Muscle of back (tissue), 11 donors: ENCODE data around the gene GARNL3. TPM values are rescaled to one million over a fixed set of nuclear protein-coding genes. Genes with fewer than 3 reads are reported as not detected.

Source experiments
- DNase-seq, 3 donors: peaks; one replicate each; pipeline versions ENCODE4 v3.0.0 to v3.0.0-alpha.2; 2013
- polyA plus RNA-seq, 10 donors: library from polyadenylated mRNA; unstranded; fragments of 120-200 nt; gene quantifications; one replicate each; pipeline ENCODE4 v1.2.1, GENCODE V29; 2013; ENCODE audit not compliant: insufficient read length in 10 of 10

The GARNL3 gene
- polyA plus RNA-seq, 10 donors = 13.6 to 23.3 (median 17.1) TPM

DNA sequence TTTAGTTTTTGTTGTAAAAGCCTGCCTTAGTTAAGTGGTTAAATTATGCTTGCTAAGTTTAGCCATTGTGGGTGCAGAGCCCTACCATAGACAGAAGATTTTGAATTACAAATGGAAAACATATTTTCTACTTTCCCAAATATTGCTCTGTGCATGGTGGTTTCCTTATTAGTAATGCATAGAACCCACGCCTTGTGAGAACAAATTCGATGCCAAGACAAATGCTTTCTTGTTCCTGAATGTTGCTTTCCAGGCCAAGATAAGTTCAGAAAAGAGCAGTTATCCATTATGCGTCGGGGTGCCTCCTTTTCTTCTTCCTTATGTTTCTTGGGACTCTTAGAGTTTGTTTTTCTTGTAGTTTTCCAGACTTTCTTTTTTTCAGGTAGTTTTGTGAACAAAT lies 31.0 kb upstream of the GARNL3 start:
- DNase-seq = peak in 2 of 3 donors; percentile 55 to 68

- peak in 1 of 3 donors; percentile 56 for DNase-seq
Measured at GRCh38 chr9:127233989-127234388, 30.6 kb upstream of the GARNL3 start.

DNA sequence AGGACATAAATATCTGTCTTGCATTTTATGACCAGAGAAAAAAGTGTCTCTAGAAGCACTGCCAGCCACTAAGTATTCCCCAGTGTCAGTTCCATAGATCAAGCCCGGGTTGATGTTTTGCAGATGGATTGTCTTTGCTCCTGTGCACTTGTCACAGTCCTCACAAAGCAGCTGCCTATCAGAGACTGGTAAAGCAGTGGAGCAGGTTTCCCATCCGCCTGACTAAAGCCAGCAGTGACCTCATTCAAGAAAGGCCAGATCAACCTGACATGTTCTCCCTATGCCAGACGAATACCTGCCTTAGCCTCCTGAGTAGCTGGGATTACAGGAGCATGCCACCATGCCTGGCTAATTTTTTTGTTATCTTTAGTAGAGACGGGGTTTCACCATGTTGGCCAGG lies 26.8 kb upstream of the GARNL3 start:
- DNase-seq = no peak

DNA sequence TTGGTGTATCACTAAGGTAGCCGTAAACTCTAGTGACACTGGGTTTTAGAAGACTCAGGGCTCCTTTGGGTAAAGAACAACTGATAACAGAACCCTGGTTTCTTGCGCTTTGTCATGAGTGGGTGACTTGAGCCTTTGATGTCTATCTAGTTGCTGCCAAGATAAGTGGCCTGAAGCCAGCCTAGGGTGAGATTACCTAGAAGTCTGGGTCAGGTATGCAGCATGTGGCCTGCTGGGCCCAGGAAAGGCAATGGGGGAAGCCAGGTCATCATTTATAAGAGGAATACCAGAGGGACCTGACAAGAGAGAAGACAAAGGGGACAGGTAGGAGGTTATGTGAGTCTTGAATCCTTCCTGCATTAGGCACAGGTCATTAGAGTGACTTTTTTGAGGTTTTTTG lies 23.2 kb upstream of the GARNL3 start:
- DNase-seq = no peak

DNA sequence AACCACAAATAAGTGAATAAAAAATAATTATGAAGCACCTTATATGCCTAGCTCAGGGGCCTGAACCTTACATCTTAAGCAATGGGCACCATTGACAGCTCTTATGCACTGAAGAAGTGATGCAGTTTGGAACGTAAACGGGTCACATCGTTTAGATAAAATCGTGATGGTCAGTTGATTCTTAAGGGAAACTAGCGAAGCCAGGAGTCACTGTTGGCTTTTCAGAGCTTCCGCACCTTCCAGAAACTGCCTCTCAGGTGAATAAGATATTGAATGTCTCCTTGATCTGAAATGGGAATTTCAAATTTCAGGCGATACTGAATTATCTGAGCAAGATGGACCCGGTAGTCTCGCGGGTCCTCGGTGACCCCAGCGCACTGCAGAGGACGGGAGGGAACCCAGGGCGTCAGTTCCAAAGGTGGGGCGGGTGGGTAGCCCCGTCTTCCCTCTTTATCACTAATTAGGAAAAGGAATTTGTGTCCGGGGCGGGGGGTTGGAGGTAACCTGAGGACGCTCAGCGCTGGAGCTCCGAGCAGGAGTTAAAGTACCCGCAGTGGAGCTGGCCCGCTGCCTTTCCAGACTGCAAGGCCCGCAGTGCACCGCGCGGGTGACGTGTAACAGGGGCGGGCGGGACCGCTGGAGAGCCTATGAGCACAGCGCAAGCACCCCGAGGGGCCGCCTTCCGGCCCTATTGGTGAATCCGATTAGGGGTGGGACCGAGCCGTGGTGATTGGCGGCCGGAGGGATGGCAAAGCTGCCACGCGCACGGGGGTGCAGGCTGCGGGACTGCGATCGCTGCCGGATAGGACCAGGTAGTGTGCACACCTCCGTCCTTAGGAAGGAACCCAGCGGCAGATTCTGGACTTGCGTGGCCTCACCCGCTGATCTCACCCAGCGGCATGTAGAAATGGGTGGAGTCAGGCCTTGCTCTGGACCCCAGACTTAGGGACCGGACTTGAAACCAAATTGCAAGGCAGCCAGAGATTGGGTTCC lies 19.7 kb upstream of the GARNL3 start:
- peak; percentile 95 to 99 (median 97) for DNase-seq

DNA sequence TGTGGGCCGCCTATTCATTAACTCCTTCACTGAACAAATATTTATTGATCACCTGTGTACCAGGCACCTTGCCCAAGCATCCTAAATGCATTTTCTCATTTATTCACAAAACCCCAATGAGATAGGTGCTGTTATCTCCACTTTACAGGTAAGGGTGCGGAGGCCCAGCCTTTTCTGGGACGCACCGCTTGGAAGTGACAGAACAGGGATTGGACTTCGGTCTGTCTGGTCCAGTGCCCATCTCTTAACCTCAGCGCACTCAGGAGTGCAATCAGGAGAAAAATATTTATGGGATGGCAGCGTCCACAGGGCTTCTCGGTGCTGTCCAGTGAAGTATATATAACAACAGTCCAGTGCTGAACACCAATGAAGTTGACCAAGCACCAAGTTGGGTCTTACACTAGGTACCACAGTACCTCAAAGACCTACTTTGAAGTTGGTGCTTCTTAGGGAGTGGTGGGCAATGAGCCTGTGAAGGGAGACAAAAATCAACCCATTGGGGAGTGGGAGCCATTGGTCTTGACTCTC lies 18.9 kb upstream of the GARNL3 start:
- no peak for DNase-seq

GRCh38 chr9:127248241-127248640 lies 16.3 kb upstream of the GARNL3 start:
- DNase-seq = no peak

DNA sequence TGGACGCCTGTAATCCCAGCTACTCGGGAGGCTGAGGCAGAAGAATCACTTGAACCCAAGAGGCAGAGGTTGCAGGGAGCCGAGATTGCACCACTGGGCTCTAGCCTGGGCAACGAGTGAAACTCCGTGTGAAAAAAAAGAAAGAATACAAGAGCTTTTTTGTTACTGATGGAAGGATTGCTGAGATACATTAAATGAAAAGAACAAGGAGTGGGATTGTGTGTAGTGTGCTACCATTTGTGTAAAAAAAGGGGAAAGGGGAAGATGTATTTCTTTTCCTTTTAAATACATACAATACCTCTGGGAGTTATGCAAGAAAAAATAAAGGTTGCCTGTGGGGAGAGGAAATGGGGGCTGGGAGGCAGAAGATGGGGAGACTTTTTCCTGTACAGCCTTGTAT lies 14.7 kb upstream of the GARNL3 start:
- DNase-seq = no peak

DNA sequence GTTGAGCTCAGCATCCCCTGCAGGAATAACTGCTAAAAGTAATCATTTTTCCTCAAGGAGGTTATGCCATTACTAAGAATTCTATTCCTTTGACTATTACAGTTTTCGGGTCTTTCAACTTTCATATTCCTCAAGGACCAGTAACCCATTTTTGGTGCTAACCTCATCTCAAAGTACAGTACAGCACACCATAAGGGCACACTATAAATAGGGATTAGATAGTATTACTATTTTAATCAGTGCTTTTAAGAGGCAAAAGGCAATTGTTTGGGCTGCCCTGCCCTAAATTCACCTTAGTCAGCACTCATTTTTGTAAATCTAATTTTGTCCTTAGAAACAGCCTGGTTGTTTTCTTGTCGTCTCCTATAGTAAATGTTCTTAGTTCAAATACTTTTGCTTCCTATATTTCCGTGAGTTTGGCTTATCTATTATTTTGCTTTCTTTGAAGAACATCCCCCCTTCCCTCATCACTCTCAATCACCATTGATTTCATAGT lies 13.6 kb upstream of the GARNL3 start:
- no peak for DNase-seq

- DNase-seq = no peak
Measured at GRCh38 chr9:127252410-127253318, 11.9 kb upstream of the GARNL3 start.

GRCh38 chr9:127253446-127253845 lies 11.1 kb upstream of the GARNL3 start:
- DNase-seq = no peak

- no peak for DNase-seq
Measured at GRCh38 chr9:127255692-127256091, 8.9 kb upstream of the GARNL3 start.

GRCh38 chr9:127256324-127256723 lies 8.2 kb upstream of the GARNL3 start:
- DNase-seq = no peak

- no peak for DNase-seq
Measured at GRCh38 chr9:127258606-127259471, 5.7 kb upstream of the GARNL3 start.

GRCh38 chr9:127262602-127263001 lies 2.0 kb upstream of the GARNL3 start:
- no peak for DNase-seq

- DNase-seq = no peak
Measured at GRCh38 chr9:127263237-127263636, 1.3 kb upstream of the GARNL3 start.

DNA sequence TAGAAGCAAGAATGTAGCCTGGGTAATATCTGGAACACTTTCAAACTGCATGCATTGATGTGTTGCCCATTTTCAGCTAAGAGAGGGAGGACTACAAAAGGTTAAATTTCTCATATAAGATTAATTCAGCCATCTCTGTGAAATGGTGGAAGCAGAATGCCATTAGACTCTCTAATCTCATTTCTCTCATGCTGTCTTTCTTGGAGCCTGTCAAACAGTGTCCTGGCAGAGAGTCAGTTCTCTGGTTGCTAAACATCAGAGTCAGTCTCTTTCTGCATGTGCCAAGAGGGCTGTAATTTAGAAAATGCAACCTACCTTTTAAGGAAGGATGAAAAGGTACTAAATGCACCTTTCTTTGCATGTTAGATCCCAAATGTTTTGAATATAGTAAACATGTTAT lies 910 bp upstream of the GARNL3 start:
- peak in 1 of 3 donors; percentile 23 for DNase-seq

GRCh38 chr9:127267793-127268525 lies 3.4 kb downstream of the GARNL3 start:
- DNase-seq = peak; percentile 38 to 84 (median 42)

DNA sequence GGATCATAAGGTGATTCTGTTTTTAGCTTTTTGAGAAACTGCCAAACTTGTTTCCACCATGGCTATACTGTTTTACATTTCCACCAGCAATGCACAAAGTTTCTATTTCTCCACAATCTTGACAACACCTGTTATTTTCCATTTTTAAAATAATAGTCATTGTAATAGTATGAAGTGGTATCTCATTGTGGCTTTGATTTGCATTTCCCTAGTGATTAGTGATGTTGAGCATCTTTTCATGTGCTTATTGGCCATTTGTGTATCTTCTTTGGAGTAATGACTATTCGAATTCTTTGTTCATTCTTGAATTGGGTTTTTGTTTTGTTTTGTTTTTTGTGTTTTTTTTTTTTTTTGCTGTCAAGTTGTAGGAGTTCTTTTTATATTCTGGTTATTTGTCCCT lies 4.9 kb downstream of the GARNL3 start:
- DNase-seq = no peak

GRCh38 chr9:127273326-127273725 lies 8.8 kb downstream of the GARNL3 start:
- peak in 1 of 3 donors; percentile 38 for DNase-seq
